ENCODE results near the gene D2HGDH. TPM values are rescaled to one million over a fixed set of nuclear protein-coding genes. Genes with fewer than 3 reads are reported as not detected.
A peak's percentile ranks its signal among the peaks of the same experiment; 100 is the strongest.

The D2HGDH gene
- total RNA-seq, 2 experiments from 2014 or later = 23.2 to 68.1 TPM

GRCh38 chr2:241734208-241734466 is 293 bp upstream of the D2HGDH start:
- H3K9me3 ChIP-seq (ENCODE audit: low read length) = no peaks in the 10 kb centered on the region
- H2AFZ ChIP-seq (ENCODE audit: low read length) = peak overlapping the region; percentile 78; the same call in 1 of the 2 replicates
- TF ChIP-seq EZH2phosphoT487 (IDR thresholded peaks at IDR 0.05; ENCODE audit: borderline replicate concordance, low read depth, low read length) = no peak
- peak; percentile 45; the same call in 1 of the 2 replicates for TF ChIP-seq CTCF (conservative IDR thresholded peaks at IDR 0.05; ENCODE audit: low read length)
- no peaks in the 10 kb centered on the region for H3K9me2 ChIP-seq (ENCODE audit: insufficient read depth, low read length)
- POLR2A ChIA-PET = interaction anchor here (0.6 to 2.7 kb wide), 5 partner anchors 21 to 76 kb away, joined by 3 to 7 read pairs (median 5); partner anchors contain the start of genes DTYMK and ING5
- no peaks in the 10 kb centered on the region for H3K79me2 ChIP-seq (ENCODE audit: insufficient read depth, low read depth, low read length)
- H3K36me3 ChIP-seq (ENCODE audit: insufficient read depth, low read length) = no peaks in the 10 kb centered on the region; the same call in 1 of the 2 replicates
- H3K4me3 ChIP-seq (ENCODE audit: low read depth, low read length, poor library complexity, severe bottlenecking) = peak overlapping the region; percentile 81
- intact Hi-C loops (cut with micrococcal nuclease; ENCODE audit: unreplicated experiment) = loop anchor here (1.0 to 2.0 kb wide), 3 partner anchors 32 to 69 kb away; partner anchors contain the start of genes DTYMK and ING5
- no peaks in the 10 kb centered on the region for H4K20me1 ChIP-seq (ENCODE audit: insufficient read depth, low read length)
- peaks cover 22% of the 10 kb centered on the region for H3K4me1 ChIP-seq (ENCODE audit: insufficient read depth, low read length, poor library complexity, severe bottlenecking)
- BruUV-seq (replicated peaks) = no TSS peak
- DNase-seq (ENCODE audit: low spot score) = no peak
- no peak overlapping the region for H3K27ac ChIP-seq (ENCODE audit: low read depth, low read length, poor library complexity, severe bottlenecking)
- peak overlapping the region; percentile 84 for H3K4me2 ChIP-seq (ENCODE audit: low read length)
- CTCF ChIA-PET (ENCODE audit: unreplicated experiment) = interaction anchor here (1.4 kb wide), 1 partner anchor 31 kb away, joined by 3 read pairs; no protein-coding TSS in a partner anchor

GRCh38 chr2:241736111-241736510 is 1.7 kb downstream of the D2HGDH start:
- no peaks in the 10 kb centered on the region for H3K9me3 ChIP-seq (ENCODE audit: low read length)
- no peak for DNase-seq (ENCODE audit: low spot score)
- H4K20me1 ChIP-seq (ENCODE audit: insufficient read depth, low read length) = no peaks in the 10 kb centered on the region
- no peak overlapping the region for H3K4me3 ChIP-seq (ENCODE audit: low read depth, low read length, poor library complexity, severe bottlenecking)
- no peaks in the 10 kb centered on the region; the same call in 1 of the 2 replicates for H3K36me3 ChIP-seq (ENCODE audit: insufficient read depth, low read length)
- H3K4me1 ChIP-seq (ENCODE audit: insufficient read depth, low read length, poor library complexity, severe bottlenecking) = peaks cover 22% of the 10 kb centered on the region
- no peaks in the 10 kb centered on the region for H3K79me2 ChIP-seq (ENCODE audit: insufficient read depth, low read depth, low read length)
- no peaks in the 10 kb centered on the region for H3K9me2 ChIP-seq (ENCODE audit: insufficient read depth, low read length)
- ChIA-PET CTCF (ENCODE audit: unreplicated experiment) (no interaction called here), POLR2A (no interaction called here)
- peak overlapping the region; percentile 84 for H3K4me2 ChIP-seq (ENCODE audit: low read length)
- BruUV-seq (replicated peaks) = no TSS peak
- no peak overlapping the region for H2AFZ ChIP-seq (ENCODE audit: low read length)
- TF ChIP-seq CTCF (conservative IDR thresholded peaks at IDR 0.05; ENCODE audit: low read length) (no peak), EZH2phosphoT487 (IDR thresholded peaks at IDR 0.05; ENCODE audit: borderline replicate concordance, low read depth, low read length) (no peak)
- H3K27ac ChIP-seq (ENCODE audit: low read depth, low read length, poor library complexity, severe bottlenecking) = no peak overlapping the region
- intact Hi-C loops (cut with micrococcal nuclease; ENCODE audit: unreplicated experiment) = no loop called here

- no peak overlapping the region for H3K4me2 ChIP-seq (ENCODE audit: low read length)
- no peak overlapping the region for H2AFZ ChIP-seq (ENCODE audit: low read length)
- no peak for DNase-seq (ENCODE audit: low spot score)
- no peak overlapping the region for H3K27ac ChIP-seq (ENCODE audit: low read depth, low read length, poor library complexity, severe bottlenecking)
- H4K20me1 ChIP-seq (ENCODE audit: insufficient read depth, low read length) = no peaks in the 10 kb centered on the region
- ChIA-PET POLR2A (interaction anchor here (0.5 kb wide), 1 partner anchor 32 kb away, joined by 8 read pairs; no protein-coding TSS in a partner anchor), CTCF (ENCODE audit: unreplicated experiment) (interaction anchor here (0.6 kb wide), 1 partner anchor 141 kb away, joined by 5 read pairs; no protein-coding TSS in a partner anchor)
- H3K36me3 ChIP-seq (ENCODE audit: insufficient read depth, low read length) = peaks cover under 1% of the 10 kb centered on the region; the same call in 1 of the 2 replicates
- no peak overlapping the region for H3K4me3 ChIP-seq (ENCODE audit: low read depth, low read length, poor library complexity, severe bottlenecking)
- no peaks in the 10 kb centered on the region for H3K9me3 ChIP-seq (ENCODE audit: low read length)
- no peak for TF ChIP-seq CTCF (conservative IDR thresholded peaks at IDR 0.05; ENCODE audit: low read length)
- TF ChIP-seq EZH2phosphoT487 (IDR thresholded peaks at IDR 0.05; ENCODE audit: borderline replicate concordance, low read depth, low read length) = no peak
- H3K4me1 ChIP-seq (ENCODE audit: insufficient read depth, low read length, poor library complexity, severe bottlenecking) = peaks cover 15% of the 10 kb centered on the region
- H3K79me2 ChIP-seq (ENCODE audit: insufficient read depth, low read depth, low read length) = no peaks in the 10 kb centered on the region
- TSS peak; percentile 37 for BruUV-seq (replicated peaks)
- no peaks in the 10 kb centered on the region for H3K9me2 ChIP-seq (ENCODE audit: insufficient read depth, low read length)
- intact Hi-C loops (cut with micrococcal nuclease; ENCODE audit: unreplicated experiment) = no loop called here
Observed at GRCh38 chr2:241738040-241738686, 3.7 kb downstream of the D2HGDH start.

Measured in OCI-LY7 (cell line).